Activated T-cell treated with anti-CD3 and anti-CD28 coated beads, Interleukin-2, amount 50 U/mL, for 1 hour (primary cell): Measurements from ENCODE around the gene IQGAP3.
"Not testable (repeated sequence)": the region's sequence is repeated elsewhere in the genome, so short reads cannot be mapped to it uniquely, and the experiment has no call there.

ENCODE experiments used
- DNase-seq: peaks from one replicate; pipeline ENCODE4 v3.0.0-alpha.2; 2020

IQGAP3 gene

GRCh38 chr1:156571919-156572662 lies at the start of gene IQGAP3:
TSS of gene IQGAP3 (minus strand) at chr1:156572565. CDS start at chr1:156572529, 36 bp downstream.
- peak; percentile 72 for DNase-seq

- DNase-seq = no peak
These were observed 47.2 kb upstream of the IQGAP3 start for GRCh38 chr1:156619582-156619955.

- peak; percentile 44 for DNase-seq
These were observed 46.7 kb upstream of the IQGAP3 start, which contains the start of gene HAPLN2 for GRCh38 chr1:156618853-156619581. TSS of gene HAPLN2 (plus strand) at chr1:156619415. CDS start at chr1:156623491, 4,076 bp downstream.

- DNase-seq = no peak
These were observed 44.1 kb upstream of the IQGAP3 start for GRCh38 chr1:156616463-156616862.

GRCh38 chr1:156615946-156616345 lies 43.6 kb upstream of the IQGAP3 start:
- no peak for DNase-seq

GRCh38 chr1:156612666-156613065 lies 40.3 kb upstream of the IQGAP3 start:
- DNase-seq = no peak

- not testable (repeated sequence) for DNase-seq
These were observed 37.7 kb upstream of the IQGAP3 start for GRCh38 chr1:156610072-156610471.

GRCh38 chr1:156608981-156609380 lies 36.6 kb upstream of the IQGAP3 start:
- DNase-seq = peak; percentile 62

GRCh38 chr1:156608036-156608674 lies 35.8 kb upstream of the IQGAP3 start:
- DNase-seq = peak; percentile 44

- not testable (repeated sequence) for DNase-seq
These were observed 35.0 kb upstream of the IQGAP3 start for GRCh38 chr1:156607344-156607743.

GRCh38 chr1:156602557-156602993 lies 30.2 kb upstream of the IQGAP3 start:
- no peak for DNase-seq

GRCh38 chr1:156601892-156602291 lies 29.5 kb upstream of the IQGAP3 start:
- DNase-seq = no peak

- peak; percentile 75 for DNase-seq
These were observed 28.9 kb upstream of the IQGAP3 start, which contains the start of gene GPATCH4 for GRCh38 chr1:156601122-156601830. TSS of gene GPATCH4 (minus strand) at chr1:156601479.

- no peak for DNase-seq
These were observed 28.4 kb upstream of the IQGAP3 start for GRCh38 chr1:156600733-156601121.

GRCh38 chr1:156599811-156600210 lies 27.4 kb upstream of the IQGAP3 start:
- DNase-seq = no peak

GRCh38 chr1:156598731-156599432 lies 26.5 kb upstream of the IQGAP3 start:
- DNase-seq = no peak

GRCh38 chr1:156598125-156598524 lies 25.8 kb upstream of the IQGAP3 start:
- no peak for DNase-seq

- DNase-seq = no peak
These were observed 24.1 kb upstream of the IQGAP3 start for GRCh38 chr1:156596426-156596825.

- no peak for DNase-seq
These were observed 22.7 kb upstream of the IQGAP3 start for GRCh38 chr1:156595016-156595415.

GRCh38 chr1:156594190-156594589 lies 21.8 kb upstream of the IQGAP3 start:
- no peak for DNase-seq

GRCh38 chr1:156593661-156593989 lies 21.3 kb upstream of the IQGAP3 start:
- no peak for DNase-seq

- no peak for DNase-seq
These were observed 20.7 kb upstream of the IQGAP3 start for GRCh38 chr1:156592910-156593660.
